Thyroid gland (tissue), 4 donors: Measurements from ENCODE around the gene ATG3.

Source experiments
- POLR2A ChIP-seq, 2 donors: fragments of 450-650 bp; IDR thresholded peaks; one replicate each; pipeline ENCODE4 v1.6.1; 2017; ENCODE audit warnings: antibody characterized with exemption in 2 of 2, mild to moderate bottlenecking in 2 of 2, moderate library complexity in 1 of 2
- TF ChIP-seq, protein P1 (sequence below), 6 experiments: fragments of 200-600 bp in 3 of 6; fragments of 450-650 bp in 3 of 6; sonication (generic) in 3 of 6; IDR thresholded peaks; one replicate each; pipeline ENCODE4 v1.5.1; 2016 to 2019; ENCODE audit warnings: antibody characterized with exemption in 6 of 6, mild to moderate bottlenecking in 2 of 6, inconsistent platforms in 1 of 6, moderate library complexity in 1 of 6

DNA sequence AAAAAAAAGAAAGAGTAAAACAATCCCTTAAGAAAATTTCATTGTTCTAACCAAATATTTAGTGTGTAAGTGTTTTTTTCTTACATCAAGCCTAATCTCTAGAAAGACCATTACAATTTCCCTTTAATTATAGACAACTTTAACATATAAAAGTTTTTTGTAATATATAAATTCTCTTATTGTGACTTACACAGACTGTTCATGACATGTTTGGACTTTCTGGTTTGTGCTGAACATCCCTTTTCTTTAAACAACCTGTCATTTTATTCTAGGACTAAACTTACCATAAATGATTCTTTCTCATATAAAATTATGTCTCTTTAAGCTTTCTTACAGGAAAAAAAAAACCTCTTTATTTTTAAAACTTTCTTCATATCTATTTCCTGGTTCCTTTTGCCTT is 49.4 kb downstream of the ATG3 start:
- TF ChIP-seq, protein P1, sequence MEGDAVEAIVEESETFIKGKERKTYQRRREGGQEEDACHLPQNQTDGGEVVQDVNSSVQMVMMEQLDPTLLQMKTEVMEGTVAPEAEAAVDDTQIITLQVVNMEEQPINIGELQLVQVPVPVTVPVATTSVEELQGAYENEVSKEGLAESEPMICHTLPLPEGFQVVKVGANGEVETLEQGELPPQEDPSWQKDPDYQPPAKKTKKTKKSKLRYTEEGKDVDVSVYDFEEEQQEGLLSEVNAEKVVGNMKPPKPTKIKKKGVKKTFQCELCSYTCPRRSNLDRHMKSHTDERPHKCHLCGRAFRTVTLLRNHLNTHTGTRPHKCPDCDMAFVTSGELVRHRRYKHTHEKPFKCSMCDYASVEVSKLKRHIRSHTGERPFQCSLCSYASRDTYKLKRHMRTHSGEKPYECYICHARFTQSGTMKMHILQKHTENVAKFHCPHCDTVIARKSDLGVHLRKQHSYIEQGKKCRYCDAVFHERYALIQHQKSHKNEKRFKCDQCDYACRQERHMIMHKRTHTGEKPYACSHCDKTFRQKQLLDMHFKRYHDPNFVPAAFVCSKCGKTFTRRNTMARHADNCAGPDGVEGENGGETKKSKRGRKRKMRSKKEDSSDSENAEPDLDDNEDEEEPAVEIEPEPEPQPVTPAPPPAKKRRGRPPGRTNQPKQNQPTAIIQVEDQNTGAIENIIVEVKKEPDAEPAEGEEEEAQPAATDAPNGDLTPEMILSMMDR (IDR thresholded peaks at IDR 0.05), result no peak
- TF ChIP-seq POLR2A (IDR thresholded peaks at IDR 0.05), result no peak
